ENCODE measurements around the gene IRGM.
A peak's percentile ranks its signal among the peaks of the same experiment; 100 is the strongest.
"Not testable (repeated sequence)": the region's sequence is repeated elsewhere in the genome, so short reads cannot be mapped to it uniquely, and the experiment has no call there.

Gene IRGM

DNA sequence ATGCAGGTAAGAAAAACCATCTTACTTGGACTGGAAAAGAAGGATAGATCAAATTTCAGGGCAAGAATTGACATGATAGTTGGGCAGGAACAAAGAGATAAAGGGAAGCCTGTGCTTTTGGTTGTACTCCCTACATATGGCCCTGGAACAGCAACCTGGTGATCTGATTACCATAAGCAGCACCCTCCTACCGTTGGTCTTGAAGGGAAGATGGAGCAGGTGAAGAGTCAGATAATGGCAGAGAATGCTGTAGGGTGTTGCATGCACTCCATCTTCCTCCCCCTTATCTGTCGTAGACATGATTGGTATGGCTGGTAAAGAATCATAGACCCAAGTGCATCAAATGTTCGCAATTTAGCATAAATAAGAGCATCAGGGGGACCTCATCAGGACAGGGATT, 4.7 kb downstream of the IRGM start:
- H3K9me3 ChIP-seq (ENCODE audit: severe bottlenecking): no peaks in the 10 kb centered on the region
- H3K4me1 ChIP-seq (ENCODE audit: insufficient read depth, poor library complexity, severe bottlenecking): no peaks in the 10 kb centered on the region
- ATAC-seq (ENCODE audit: low read depth) (peak; percentile 28; the same call in 1 of the 3 replicates), DNase-seq (ENCODE audit: low spot score) (no peak)
- no peak overlapping the region for H3K4me3 ChIP-seq (ENCODE audit: severe bottlenecking)
- H3K27ac ChIP-seq (ENCODE audit: poor library complexity, severe bottlenecking): no peak overlapping the region
- no peaks in the 10 kb centered on the region for H3K36me3 ChIP-seq (ENCODE audit: low read depth)
- no peak for TF ChIP-seq CTCF (IDR thresholded peaks at IDR 0.05; ENCODE audit: poor library complexity, severe bottlenecking)
- peaks cover 3% of the 10 kb centered on the region for H3K27me3 ChIP-seq (ENCODE audit: insufficient read depth, poor library complexity, severe bottlenecking)

GRCh38 chr5:150853561-150853960, 7.2 kb downstream of the IRGM start:
- Histone ChIP-seq H3K4me1 (ENCODE audit: insufficient read depth, poor library complexity, severe bottlenecking) (no peaks in the 10 kb centered on the region), H3K27ac (ENCODE audit: poor library complexity, severe bottlenecking) (no peak overlapping the region), H3K27me3 (ENCODE audit: insufficient read depth, poor library complexity, severe bottlenecking) (peaks cover 3% of the 10 kb centered on the region), H3K9me3 (ENCODE audit: severe bottlenecking) (no peaks in the 10 kb centered on the region), H3K36me3 (ENCODE audit: low read depth) (no peaks in the 10 kb centered on the region), H3K4me3 (ENCODE audit: severe bottlenecking) (no peak overlapping the region)
- ATAC-seq (ENCODE audit: low read depth): no peak
- DNase-seq (ENCODE audit: low spot score): no peak
- TF ChIP-seq CTCF (IDR thresholded peaks at IDR 0.05; ENCODE audit: poor library complexity, severe bottlenecking): no peak

GRCh38 chr5:150856700-150857099, 10.4 kb downstream of the IRGM start:
- not testable (repeated sequence) for H3K27ac ChIP-seq (ENCODE audit: poor library complexity, severe bottlenecking); H3K4me1 ChIP-seq (ENCODE audit: insufficient read depth, poor library complexity, severe bottlenecking); DNase-seq (ENCODE audit: low spot score); H3K36me3 ChIP-seq (ENCODE audit: low read depth); H3K4me3 ChIP-seq (ENCODE audit: severe bottlenecking); H3K27me3 ChIP-seq (ENCODE audit: insufficient read depth, poor library complexity, severe bottlenecking); H3K9me3 ChIP-seq (ENCODE audit: severe bottlenecking); ATAC-seq (ENCODE audit: low read depth)

DNA sequence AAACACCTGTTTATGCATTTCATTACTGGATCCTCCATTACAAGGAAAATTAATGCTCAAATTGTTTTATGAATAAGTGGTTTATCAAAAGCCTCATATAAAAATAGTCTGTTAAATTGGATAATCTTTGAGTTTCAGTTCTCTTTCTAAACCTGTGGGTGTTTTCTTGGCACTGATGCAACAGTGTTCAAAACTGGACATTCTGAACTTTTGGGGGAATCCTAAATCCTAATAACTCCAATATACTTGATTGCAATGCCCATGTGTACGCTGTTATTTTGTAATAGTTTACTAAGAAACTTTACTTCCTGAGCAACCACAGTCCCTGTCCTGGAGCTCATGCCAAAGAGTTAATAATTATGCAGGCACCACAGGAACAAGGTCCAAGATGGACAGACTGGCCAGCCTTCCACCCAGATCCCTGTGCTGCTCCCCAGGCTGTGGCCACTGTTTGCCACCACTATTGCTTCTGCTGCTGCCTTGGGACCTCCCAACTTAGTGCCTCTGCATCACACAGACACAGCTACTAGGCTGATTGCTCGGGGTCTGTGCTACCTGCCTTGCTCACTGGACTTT, 14.0 kb downstream of the IRGM start:
- Histone ChIP-seq H3K27me3 (ENCODE audit: insufficient read depth, poor library complexity, severe bottlenecking) (peaks cover 3% of the 10 kb centered on the region), H3K4me1 (ENCODE audit: insufficient read depth, poor library complexity, severe bottlenecking) (no peaks in the 10 kb centered on the region), H3K9me3 (ENCODE audit: severe bottlenecking) (no peaks in the 10 kb centered on the region), H3K27ac (ENCODE audit: poor library complexity, severe bottlenecking) (no peak overlapping the region), H3K4me3 (ENCODE audit: severe bottlenecking) (no peak overlapping the region), H3K36me3 (ENCODE audit: low read depth) (no peaks in the 10 kb centered on the region)
- no peak for TF ChIP-seq CTCF (IDR thresholded peaks at IDR 0.05; ENCODE audit: poor library complexity, severe bottlenecking)
- DNase-seq (ENCODE audit: low spot score) (no peak), ATAC-seq (ENCODE audit: low read depth) (no peak)

DNA sequence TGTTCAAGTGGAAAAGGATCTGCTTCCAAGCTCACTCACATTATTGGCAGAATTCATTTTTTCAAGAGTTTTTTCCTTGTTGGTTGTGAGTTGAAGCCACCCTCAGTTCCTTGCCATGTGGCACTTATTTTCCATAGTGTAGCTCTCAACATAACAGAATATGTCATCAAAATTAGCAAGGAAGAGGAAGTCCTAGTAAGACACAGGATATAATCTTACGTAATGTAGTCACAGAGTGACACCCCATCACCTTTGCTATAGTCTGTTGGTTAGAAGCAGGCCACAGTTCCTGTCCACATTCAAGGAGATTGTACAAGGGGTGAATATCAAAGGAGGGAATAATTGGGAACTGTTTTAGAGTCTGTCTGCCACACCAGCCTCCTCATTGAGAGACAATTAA, 15.7 kb downstream of the IRGM start:
- Histone ChIP-seq H3K9me3 (ENCODE audit: severe bottlenecking) (peaks cover 4% of the 10 kb centered on the region), H3K4me1 (ENCODE audit: insufficient read depth, poor library complexity, severe bottlenecking) (no peaks in the 10 kb centered on the region), H3K27ac (ENCODE audit: poor library complexity, severe bottlenecking) (no peak overlapping the region), H3K27me3 (ENCODE audit: insufficient read depth, poor library complexity, severe bottlenecking) (no peaks in the 10 kb centered on the region), H3K36me3 (ENCODE audit: low read depth) (no peaks in the 10 kb centered on the region), H3K4me3 (ENCODE audit: severe bottlenecking) (no peak overlapping the region)
- ATAC-seq (ENCODE audit: low read depth) (no peak), DNase-seq (ENCODE audit: low spot score) (no peak)
- no peak for TF ChIP-seq CTCF (IDR thresholded peaks at IDR 0.05; ENCODE audit: poor library complexity, severe bottlenecking)
